GM23338 (cell line): ENCODE results near the gene UTP4. TPM values are rescaled to one million over a fixed set of nuclear protein-coding genes. Genes with fewer than 3 reads are reported as not detected.

Experiments used
- ATAC-seq: fragments of 200-7000 bp; cut with Tn5 transposase; 3 replicates; pipeline ENCODE4 v1.9.1; 2020
- DNase-seq: peaks from one replicate; pipeline ENCODE4 v3.0.0-alpha.2; 2015; ENCODE audit warnings: low spot score
- H2AFZ ChIP-seq: fragments of 200-600 bp; sonication (generic); 2 replicates; pipeline ENCODE4 v1.8.0; 2016; ENCODE audit warnings: antibody characterized with exemption, mild to moderate bottlenecking, moderate library complexity
- H3F3A ChIP-seq: fragments of 200-600 bp; sonication (generic); replicated peaks from 2 replicates; pipeline ENCODE4 v1.8.0; 2017; ENCODE audit warnings: antibody characterized with exemption, mixed run types, low read depth
- H3K27ac ChIP-seq: fragments of 200-600 bp; sonication (generic); 2 replicates; pipeline ENCODE4 v1.6.1; 2016; ENCODE audit warnings: low read depth
- H3K27me3 ChIP-seq: fragments of 200-600 bp; sonication (generic); 2 replicates; pipeline ENCODE4 v1.8.0; 2016; ENCODE audit warnings: mild to moderate bottlenecking, mixed run types, moderate library complexity; ENCODE audit not compliant: insufficient read depth
- H3K36me3 ChIP-seq: fragments of 200-600 bp; sonication (generic); 2 replicates; pipeline ENCODE4 v1.8.0; 2016; ENCODE audit warnings: mild to moderate bottlenecking; ENCODE audit not compliant: insufficient read depth
- H3K4me1 ChIP-seq: fragments of 200-600 bp; sonication (generic); 2 replicates; pipeline ENCODE4 v1.8.0; 2016; ENCODE audit warnings: mild to moderate bottlenecking, moderate library complexity; ENCODE audit not compliant: insufficient read depth
- H3K4me2 ChIP-seq: fragments of 200-600 bp; sonication (generic); 2 replicates; pipeline ENCODE4 v1.7.1; 2017; ENCODE audit warnings: mixed run types
- H3K4me3 ChIP-seq: fragments of 200-600 bp; sonication (generic); 2 replicates; pipeline ENCODE4 v1.6.1; 2016; ENCODE audit warnings: mixed run types
- H3K79me2 ChIP-seq: fragments of 200-600 bp; sonication (generic); replicated peaks from 2 replicates; pipeline ENCODE4 v1.8.0; 2017; ENCODE audit warnings: mild to moderate bottlenecking; ENCODE audit not compliant: insufficient read depth
- H3K9me2 ChIP-seq: fragments of 200-600 bp; sonication (generic); 2 replicates; pipeline ENCODE4 v1.8.0; 2017; ENCODE audit not compliant: insufficient read depth
- H4K20me1 ChIP-seq: fragments of 200-600 bp; sonication (generic); replicated peaks from 2 replicates; pipeline ENCODE4 v1.8.0; 2017; ENCODE audit warnings: mild to moderate bottlenecking; ENCODE audit not compliant: insufficient read depth
- H3K27ac Mint-ChIP-seq: 2 replicates; pipeline ENCODE4 v1.8.0; 2020; ENCODE audit warnings: inconsistent platforms, mild to moderate bottlenecking, moderate library complexity, mixed read lengths
- H3K27me3 Mint-ChIP-seq: 3 replicates; pipeline ENCODE4 v1.8.0; 2022; ENCODE audit warnings: low read depth, mild to moderate bottlenecking, moderate library complexity, mixed read lengths, inconsistent platforms; ENCODE audit not compliant: insufficient read depth, poor library complexity
- H3K36me3 Mint-ChIP-seq: 3 replicates; pipeline ENCODE4 v1.8.0; 2021; ENCODE audit warnings: low read depth, mild to moderate bottlenecking, inconsistent platforms, moderate library complexity, mixed read lengths
- H3K4me1 Mint-ChIP-seq: 3 replicates; pipeline ENCODE4 v1.8.0; 2020; ENCODE audit warnings: mild to moderate bottlenecking, inconsistent platforms, mixed read lengths
- H3K4me3 Mint-ChIP-seq: 3 replicates; pipeline ENCODE4 v1.8.0; 2021; ENCODE audit warnings: moderate library complexity, mild to moderate bottlenecking, inconsistent platforms, mixed read lengths
- H3K9me3 Mint-ChIP-seq: 3 replicates; pipeline ENCODE4 v1.8.0; 2020; ENCODE audit warnings: moderate library complexity, mild to moderate bottlenecking, inconsistent platforms, mixed read lengths
- CREB1 ChIP-seq: fragments of 250-450 bp; sonication (Bioruptor Pico); IDR thresholded peaks from 2 replicates; pipeline ENCODE4 v1.5.0; 2020; ENCODE audit warnings: low read depth, mild to moderate bottlenecking, moderate library complexity
- CTCF ChIP-seq, 2 experiments: fragments of 200-600 bp in 1 of 2; sonication (generic) in 1 of 2; conservative IDR thresholded peaks; 2 replicates each; pipeline versions ENCODE4 v1.5.1 to v1.6.1; 2016 to 2017; ENCODE audit warnings: antibody characterized with exemption in 2 of 2, low read depth in 2 of 2, mild to moderate bottlenecking in 2 of 2, moderate library complexity in 1 of 2
- ETS1 ChIP-seq: IDR thresholded peaks from 2 replicates; pipeline ENCODE4 v1.6.1; 2016; ENCODE audit warnings: antibody characterized with exemption
- EZH2 ChIP-seq: fragments of 200-600 bp; sonication (generic); IDR thresholded peaks from one replicate; pipeline ENCODE4 v1.8.0; 2017; ENCODE audit warnings: antibody characterized with exemption, mild to moderate bottlenecking, low read depth; ENCODE audit not compliant: unreplicated experiment
- EZH2phosphoT487 ChIP-seq: fragments of 200-600 bp; sonication (generic); IDR thresholded peaks from one replicate; pipeline ENCODE4 v1.8.1; 2018; ENCODE audit warnings: antibody characterized with exemption; ENCODE audit not compliant: unreplicated experiment
- NANOG ChIP-seq: IDR thresholded peaks from 2 replicates; pipeline ENCODE4 v1.6.1; 2016; ENCODE audit warnings: antibody characterized with exemption, borderline replicate concordance
- POLR2AphosphoS5 ChIP-seq: IDR thresholded peaks from 2 replicates; pipeline ENCODE4 v1.6.1; 2016; ENCODE audit warnings: antibody characterized with exemption, low read depth
- STAT1 ChIP-seq: IDR thresholded peaks from one replicate; pipeline ENCODE4 v1.6.1; 2016; ENCODE audit warnings: antibody characterized with exemption; ENCODE audit not compliant: unreplicated experiment
- ZNF114 ChIP-seq: fragments of 250-450 bp; sonication (Bioruptor Pico); IDR thresholded peaks from 2 replicates; pipeline ENCODE4 v1.5.0; 2020; ENCODE audit warnings: mild to moderate bottlenecking, moderate library complexity
- ZNF331 ChIP-seq: fragments of 250-450 bp; sonication (Bioruptor Pico); IDR thresholded peaks from 2 replicates; pipeline ENCODE4 v1.5.0; 2020; ENCODE audit warnings: low read depth, mild to moderate bottlenecking, moderate library complexity
- ZNF462 ChIP-seq: fragments of 250-450 bp; sonication (Bioruptor Pico); IDR thresholded peaks from 2 replicates; pipeline ENCODE4 v1.5.0; 2020; ENCODE audit warnings: mild to moderate bottlenecking, moderate library complexity
- polyA plus RNA-seq: library from polyadenylated mRNA; unstranded; fragments of >200 nt; fragmentation: Nextera tagmentation; extraction: Ambion mirVana; gene quantifications from 2 replicates; pipeline ENCODE4 v1.2.1, GENCODE V29; 2016
- total RNA-seq: library from RNA; depleted of rRNA; stranded (reverse); fragments of >200 nt; shearing (Covaris generic); gene quantifications from 2 replicates; pipeline ENCODE4 v1.2.3, GENCODE V29; 2014

The UTP4 gene
- total and polyA plus RNA-seq, 2 experiments from 2014 or later = 63.2 to 66.6 TPM

- no peak for TF ChIP-seq CREB1 (CRISPR knock-in tag)
- TF ChIP-seq POLR2AphosphoS5 = no peak
- TF ChIP-seq ZNF331 (CRISPR knock-in tag) = no peak
- TF ChIP-seq NANOG = no peak
- no peak for TF ChIP-seq EZH2phosphoT487
- TF ChIP-seq CTCF (conservative IDR thresholded peaks at IDR 0.05; ENCODE audit: low read depth in 2 of 2) = no peak
- TF ChIP-seq ZNF462 = no peak
- no peak for TF ChIP-seq ZNF114
- TF ChIP-seq STAT1 = no peak
- TF ChIP-seq EZH2 = no peak
- no peak for TF ChIP-seq ETS1
- no peaks in the 10 kb centered on the region for H3K27me3 Mint-ChIP-seq
- H2AFZ ChIP-seq = no peak overlapping the region
- no peak overlapping the region for H3K4me3 ChIP-seq
- H3K4me1 ChIP-seq = peaks cover 10% of the 10 kb centered on the region
- H3K36me3 ChIP-seq = no peaks in the 10 kb centered on the region
- no peak for DNase-seq
- peaks cover 5% of the 10 kb centered on the region for H3K36me3 Mint-ChIP-seq
- ATAC-seq = no peak
- peaks cover 5% of the 10 kb centered on the region; the same call in 1 of the 2 replicates for H4K20me1 ChIP-seq
- peaks cover 89% of the 10 kb centered on the region for H3K79me2 ChIP-seq
- H3K27ac Mint-ChIP-seq = no peak overlapping the region
- H3K4me1 Mint-ChIP-seq = peaks cover 13% of the 10 kb centered on the region; the same call in 2 of the 3 replicates
- H3K9me2 ChIP-seq = no peaks in the 10 kb centered on the region
- no peaks in the 10 kb centered on the region for H3K9me3 Mint-ChIP-seq
- H3K27ac ChIP-seq = no peak overlapping the region
- no peaks in the 10 kb centered on the region for H3F3A ChIP-seq
- no peaks in the 10 kb centered on the region for H3K27me3 ChIP-seq
- H3K4me2 ChIP-seq = no peak overlapping the region
- H3K4me3 Mint-ChIP-seq = no peak overlapping the region
These were observed 61.4 kb downstream of the UTP4 start for GRCh38 chr16:69193855-69194254.
